C4-2B (cell line): ENCODE data around the gene RSPO4.

Source experiments
- ZFX ChIP-seq: fragments of 450-650 bp; IDR thresholded peaks from 2 replicates; pipeline ENCODE4 v1.6.1; 2017
- TF ChIP-seq, protein P1 (sequence below): fragments of 450-650 bp; conservative IDR thresholded peaks from 2 replicates; pipeline ENCODE4 v1.5.1; 2017; ENCODE audit warnings: mild to moderate bottlenecking

DNA sequence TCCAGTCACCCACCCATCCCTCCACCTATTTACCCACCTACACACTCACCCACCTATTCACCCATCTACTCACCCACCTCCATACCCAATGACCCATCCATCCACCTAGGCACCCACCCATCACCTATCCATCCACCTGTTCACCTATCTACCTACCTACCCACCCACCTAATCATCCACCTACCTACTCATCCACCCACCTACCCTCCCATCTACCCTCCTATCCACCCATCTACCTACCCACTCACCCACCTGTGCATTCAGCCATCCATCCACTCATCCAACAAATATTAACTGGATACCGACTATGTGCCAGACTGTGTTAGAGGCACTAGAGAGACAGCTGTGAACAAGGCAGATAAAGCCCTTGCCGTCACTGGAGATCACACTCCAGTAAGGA lies 40.3 kb downstream of the RSPO4 start:
- TF ChIP-seq, protein P1, sequence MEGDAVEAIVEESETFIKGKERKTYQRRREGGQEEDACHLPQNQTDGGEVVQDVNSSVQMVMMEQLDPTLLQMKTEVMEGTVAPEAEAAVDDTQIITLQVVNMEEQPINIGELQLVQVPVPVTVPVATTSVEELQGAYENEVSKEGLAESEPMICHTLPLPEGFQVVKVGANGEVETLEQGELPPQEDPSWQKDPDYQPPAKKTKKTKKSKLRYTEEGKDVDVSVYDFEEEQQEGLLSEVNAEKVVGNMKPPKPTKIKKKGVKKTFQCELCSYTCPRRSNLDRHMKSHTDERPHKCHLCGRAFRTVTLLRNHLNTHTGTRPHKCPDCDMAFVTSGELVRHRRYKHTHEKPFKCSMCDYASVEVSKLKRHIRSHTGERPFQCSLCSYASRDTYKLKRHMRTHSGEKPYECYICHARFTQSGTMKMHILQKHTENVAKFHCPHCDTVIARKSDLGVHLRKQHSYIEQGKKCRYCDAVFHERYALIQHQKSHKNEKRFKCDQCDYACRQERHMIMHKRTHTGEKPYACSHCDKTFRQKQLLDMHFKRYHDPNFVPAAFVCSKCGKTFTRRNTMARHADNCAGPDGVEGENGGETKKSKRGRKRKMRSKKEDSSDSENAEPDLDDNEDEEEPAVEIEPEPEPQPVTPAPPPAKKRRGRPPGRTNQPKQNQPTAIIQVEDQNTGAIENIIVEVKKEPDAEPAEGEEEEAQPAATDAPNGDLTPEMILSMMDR = no peak
- no peak for TF ChIP-seq ZFX
